ENCODE data around the gene UBE2D3. TPM values are rescaled to one million over a fixed set of nuclear protein-coding genes. Genes with fewer than 3 reads are reported as not detected.

UBE2D3 gene
- total RNA-seq (2022; extraction: Qiagen RNA extraction), result 211 to 230 TPM (median 217 TPM) in 5 replicates

DNA sequence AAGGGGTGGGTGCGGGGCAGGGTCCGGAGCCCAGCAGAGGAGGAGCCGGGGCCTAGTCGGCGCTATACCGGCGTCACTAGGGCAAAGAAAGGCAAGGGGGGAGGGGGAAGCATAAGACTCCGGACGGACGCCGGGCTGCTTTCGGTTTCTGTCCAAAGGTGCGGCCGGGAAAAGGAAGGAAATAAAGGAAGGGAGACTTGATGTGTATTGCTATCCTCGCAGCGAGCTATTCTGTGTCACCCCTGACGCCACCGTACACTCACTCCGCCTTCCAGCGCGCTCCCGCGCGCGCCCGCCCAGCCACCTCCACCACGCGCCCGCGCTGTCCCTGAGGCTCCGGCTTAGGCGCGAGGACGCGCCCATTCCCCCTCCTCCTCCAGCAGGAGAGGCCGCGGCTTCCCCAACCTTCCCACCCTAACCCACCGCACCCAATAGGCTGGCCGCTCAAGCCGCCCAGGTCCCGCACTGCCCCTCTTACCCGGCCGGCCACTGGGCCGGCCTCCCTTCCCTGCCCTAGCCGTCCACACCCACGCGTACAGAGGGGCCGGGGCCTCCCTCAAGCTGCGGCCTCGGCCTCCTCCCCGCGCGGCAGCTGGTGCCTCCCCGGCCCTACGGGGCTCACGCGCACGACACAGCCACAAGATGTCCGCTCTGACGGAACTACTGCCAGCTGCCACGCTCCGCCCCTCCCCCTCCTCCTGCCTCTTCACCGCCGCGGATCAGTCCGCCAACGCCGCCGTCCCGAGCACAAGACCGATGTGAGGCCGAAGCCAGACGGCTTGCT is at the start of gene UBE2D3:
Gene UBE2D3 (minus strand): TSS at position 662 of the 784 bp plus-strand sequence. CDS start 1,043 bp downstream, outside the sequence.

GRCh38 chr4:102868781-102869568 is 41.6 kb upstream of the UBE2D3 start, which contains the start of gene CISD2:
TSS of gene CISD2 (plus strand) at chr4:102868992. CDS start at chr4:102869085, 93 bp downstream.

GRCh38 chr4:102760645-102761295 is 66.6 kb downstream of the UBE2D3 start, which contains the start of gene MANBA:
TSS of gene MANBA (minus strand) at chr4:102760968. CDS start at chr4:102760894, 74 bp downstream.

Other genes starting within 250 kb of the UBE2D3 start
- 11.5 to 14.1 TPM (median 13.3 TPM) in 5 replicates for gene MANBA, start 66.6 kb downstream of the UBE2D3 start, total RNA-seq (2022; extraction: Qiagen RNA extraction)
- gene CISD2, start 41.4 kb upstream of the UBE2D3 start, total RNA-seq (2022; extraction: Qiagen RNA extraction), result 36.5 to 47.8 TPM (median 39.2 TPM) in 5 replicates
- gene SLC9B1, start 192.2 kb upstream of the UBE2D3 start, total RNA-seq (2022; extraction: Qiagen RNA extraction), result 0.08 to 0.09 TPM in 2 of 5 replicates, not detected in the others
- gene SLC9B2, start 249.2 kb upstream of the UBE2D3 start, total RNA-seq (2022; extraction: Qiagen RNA extraction), result 6.4 to 8.7 TPM (median 7.6 TPM) in 5 replicates

All from A549 treated with CORT108297 at 1 μM for 4 hours (cell line).